Endothelial cell of umbilical vein (primary cell): Measurements from ENCODE around the gene NFKB1.

ENCODE experiments used
- CTCF ChIP-seq, 2 donors: IDR thresholded peaks; 1 replicate in 1 of 2; 2 replicates in 1 of 2; pipeline ENCODE4 v1.5.1; 2011; ENCODE audit warnings: low read length in 2 of 2, mild to moderate bottlenecking in 2 of 2, moderate library complexity in 2 of 2, control low read depth in 1 of 2, inconsistent platforms in 1 of 2, low read depth in 1 of 2; ENCODE audit not compliant: insufficient read depth in 1 of 2; ENCODE audit errors: extremely low read depth in 1 of 2
- GATA2 ChIP-seq: IDR thresholded peaks from 2 replicates; pipeline ENCODE4 v1.7.0; 2011; ENCODE audit warnings: low read depth, mild to moderate bottlenecking, moderate library complexity, mixed read lengths, low read length; ENCODE audit not compliant: insufficient read length, insufficient read depth
- JUN ChIP-seq: IDR thresholded peaks from 2 replicates; pipeline ENCODE4 v1.6.1; 2011; ENCODE audit warnings: borderline replicate concordance, low read depth; ENCODE audit not compliant: insufficient read length, insufficient read depth
- MAX ChIP-seq: IDR thresholded peaks from 2 replicates; pipeline ENCODE4 v1.6.1; 2011; ENCODE audit not compliant: insufficient read depth, insufficient read length
- POLR2A ChIP-seq: IDR thresholded peaks from 2 replicates; pipeline ENCODE4 v1.6.1; 2012; ENCODE audit warnings: low read depth, mild to moderate bottlenecking, control low read depth, low read length
- POLR2AphosphoS5 ChIP-seq: IDR thresholded peaks from 2 replicates; pipeline ENCODE4 v1.6.1; 2012; ENCODE audit warnings: low read depth, mild to moderate bottlenecking, control low read depth, low read length, moderate library complexity; ENCODE audit not compliant: insufficient read depth

- TF ChIP-seq POLR2A (no peak), CTCF (IDR thresholded peaks at IDR 0.05; ENCODE audit: extremely low read depth in 1 of 2, insufficient read depth in 1 of 2, low read depth in 1 of 2, low read length in 2 of 2) (no peak), MAX (no peak), JUN (no peak), POLR2AphosphoS5 (no peak), GATA2 (no peak)
These were observed 46.8 kb downstream of the NFKB1 start for GRCh38 chr4:102547973-102548372.
